Osteoblast (primary cell): ENCODE results near the gene POU5F2. TPM values are rescaled to one million over a fixed set of nuclear protein-coding genes. Genes with fewer than 3 reads are reported as not detected.

Experiments used
- DNase-seq: peaks from one replicate; pipeline ENCODE4 v3.0.0; 2011; ENCODE audit warnings: low spot score, mixed read lengths; ENCODE audit not compliant: insufficient read length; ENCODE audit errors: missing footprints
- H2AFZ ChIP-seq: 2 replicates; pipeline ENCODE4 v1.6.0; 2011; ENCODE audit warnings: mild to moderate bottlenecking, low read length
- H3K27ac ChIP-seq: 2 replicates; pipeline ENCODE4 v1.5.1; 2011; ENCODE audit warnings: mild to moderate bottlenecking, low read depth, low read length, moderate library complexity
- H3K27me3 ChIP-seq: 2 replicates; pipeline ENCODE4 v1.6.0; 2012; ENCODE audit warnings: mild to moderate bottlenecking, control low read depth, inconsistent platforms, low read length, moderate library complexity; ENCODE audit not compliant: insufficient read depth
- H3K36me3 ChIP-seq: 2 replicates; pipeline ENCODE4 v1.5.1; 2011; ENCODE audit warnings: mild to moderate bottlenecking, low read length, control low read depth, moderate library complexity; ENCODE audit not compliant: insufficient read depth
- H3K4me1 ChIP-seq: 2 replicates; pipeline ENCODE4 v1.5.1; 2011; ENCODE audit warnings: mild to moderate bottlenecking, low read length, control low read depth, moderate library complexity; ENCODE audit not compliant: insufficient read depth
- H3K4me2 ChIP-seq: 2 replicates; pipeline ENCODE4 v1.6.0; 2011; ENCODE audit warnings: mild to moderate bottlenecking, low read length; ENCODE audit not compliant: insufficient read depth
- H3K4me3 ChIP-seq: fragments of 200-600 bp; sonication (generic); 3 replicates; pipeline ENCODE4 v1.5.1; 2012; ENCODE audit warnings: mild to moderate bottlenecking, low read length, inconsistent platforms; ENCODE audit not compliant: insufficient read depth
- H3K79me2 ChIP-seq: 2 replicates; pipeline ENCODE4 v1.6.0; 2012; ENCODE audit warnings: mild to moderate bottlenecking, low read length, control low read depth, inconsistent platforms; ENCODE audit not compliant: insufficient read depth
- H3K9me3 ChIP-seq: 2 replicates; pipeline ENCODE4 v1.5.1; 2011; ENCODE audit warnings: low read depth, low read length, control low read depth
- H4K20me1 ChIP-seq: 2 replicates; pipeline ENCODE4 v1.6.0; 2012; ENCODE audit warnings: mild to moderate bottlenecking, low read length, control low read depth; ENCODE audit not compliant: insufficient read depth
- CTCF ChIP-seq: IDR thresholded peaks from 2 replicates; pipeline ENCODE4 v1.5.1; 2011; ENCODE audit warnings: mild to moderate bottlenecking, low read depth, low read length, moderate library complexity; ENCODE audit errors: extremely low read depth
- total RNA-seq: library from RNA; depleted of rRNA; stranded (reverse); fragments of >200 nt; gene quantifications from 2 replicates; pipeline ENCODE4 v1.2.3, GENCODE V29; 2012

The POU5F2 gene
- total RNA-seq, 1 donor: 1.8 TPM

GRCh38 chr5:93721511-93721910 lies 19.9 kb downstream of the POU5F2 start:
- no peak overlapping the region for H2AFZ ChIP-seq
- no peak overlapping the region for H3K4me3 ChIP-seq
- no peaks in the 10 kb centered on the region for H3K27me3 ChIP-seq
- DNase-seq: no peak
- H3K27ac ChIP-seq: no peak overlapping the region
- H3K36me3 ChIP-seq: no peaks in the 10 kb centered on the region
- H3K9me3 ChIP-seq: no peaks in the 10 kb centered on the region
- no peaks in the 10 kb centered on the region for H3K79me2 ChIP-seq
- H3K4me1 ChIP-seq: peaks cover 2% of the 10 kb centered on the region
- no peak overlapping the region for H3K4me2 ChIP-seq
- no peaks in the 10 kb centered on the region for H4K20me1 ChIP-seq
- TF ChIP-seq CTCF: no peak

- no peaks in the 10 kb centered on the region for H3K9me3 ChIP-seq
- H3K79me2 ChIP-seq: no peaks in the 10 kb centered on the region
- no peak overlapping the region for H3K27ac ChIP-seq
- H3K4me3 ChIP-seq: no peak overlapping the region
- no peaks in the 10 kb centered on the region for H3K36me3 ChIP-seq
- no peak for TF ChIP-seq CTCF
- peaks cover 2% of the 10 kb centered on the region for H3K4me1 ChIP-seq
- no peaks in the 10 kb centered on the region for H3K27me3 ChIP-seq
- no peak for DNase-seq
- H2AFZ ChIP-seq: no peak overlapping the region
- no peak overlapping the region for H3K4me2 ChIP-seq
- H4K20me1 ChIP-seq: no peaks in the 10 kb centered on the region
Measured at GRCh38 chr5:93721071-93721470, 20.3 kb downstream of the POU5F2 start.

GRCh38 chr5:93717162-93717561 lies 24.2 kb downstream of the POU5F2 start:
- no peaks in the 10 kb centered on the region for H4K20me1 ChIP-seq
- H3K9me3 ChIP-seq: no peaks in the 10 kb centered on the region
- H3K27me3 ChIP-seq: no peaks in the 10 kb centered on the region
- H3K4me2 ChIP-seq: no peak overlapping the region
- H2AFZ ChIP-seq: no peak overlapping the region
- H3K4me3 ChIP-seq: no peak overlapping the region
- H3K4me1 ChIP-seq: peaks cover 2% of the 10 kb centered on the region
- no peaks in the 10 kb centered on the region for H3K36me3 ChIP-seq
- DNase-seq: no peak
- H3K27ac ChIP-seq: no peak overlapping the region
- no peak for TF ChIP-seq CTCF
- no peaks in the 10 kb centered on the region for H3K79me2 ChIP-seq

- Histone ChIP-seq H3K4me2 (no peak overlapping the region), H3K9me3 (no peaks in the 10 kb centered on the region), H2AFZ (no peak overlapping the region), H3K79me2 (no peaks in the 10 kb centered on the region), H3K4me3 (no peak overlapping the region), H3K4me1 (peaks cover 2% of the 10 kb centered on the region), H3K27ac (no peak overlapping the region), H3K36me3 (no peaks in the 10 kb centered on the region), H4K20me1 (no peaks in the 10 kb centered on the region), H3K27me3 (no peaks in the 10 kb centered on the region)
- TF ChIP-seq CTCF: no peak
- DNase-seq: no peak
Measured at GRCh38 chr5:93716453-93716852, 24.9 kb downstream of the POU5F2 start.
